ENCODE measurements around the gene MAP2K4. TPM values are rescaled to one million over a fixed set of nuclear protein-coding genes. Genes with fewer than 3 reads are reported as not detected.
A peak's percentile ranks its signal among the peaks of the same experiment; 100 is the strongest.

The MAP2K4 gene
- total and polyA plus RNA-seq, 2 of the 4 experiments (the other 2 are of a cell fraction) = 14.5 to 32.6 TPM

DNA sequence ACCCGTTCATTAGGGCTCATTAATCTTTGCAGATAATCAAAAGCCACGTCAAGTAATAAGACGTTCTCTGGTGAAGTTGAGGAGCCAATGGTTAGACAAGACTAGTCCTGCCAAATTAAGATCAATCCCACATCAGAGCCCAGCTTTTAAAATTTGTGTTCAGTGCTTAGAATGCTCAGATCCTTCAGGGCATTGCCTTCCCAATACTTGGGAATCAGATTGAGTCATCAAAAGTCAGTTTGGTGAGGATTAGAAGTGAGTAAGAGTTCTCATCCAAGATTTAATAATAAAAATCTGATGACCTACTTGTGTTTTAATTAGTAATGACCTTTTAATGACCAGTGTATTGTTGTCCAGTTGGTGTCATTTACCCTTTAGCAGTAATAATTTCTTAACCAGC lies 19.8 kb downstream of the MAP2K4 start:
- H2BK20ac ChIP-seq (ENCODE audit: low read depth, low read length) = no peak overlapping the region
- H3K23ac ChIP-seq (ENCODE audit: low read depth, low read length) = no peak overlapping the region
- no peak overlapping the region for H2AK9ac ChIP-seq (replicated peaks; ENCODE audit: low read depth, low read length, poor library complexity)
- H3K56ac ChIP-seq (ENCODE audit: extremely low read depth, insufficient read depth, low read length) = no peak overlapping the region
- no peak overlapping the region for H2BK5ac ChIP-seq (ENCODE audit: low read depth, low read length, poor library complexity, severe bottlenecking)
- H2BK15ac ChIP-seq (ENCODE audit: low read depth, low read length) = no peak overlapping the region
- no peak overlapping the region for H3K9ac ChIP-seq (ENCODE audit: low read depth, low read length)
- dilution Hi-C loops (cut with HindIII; ENCODE audit: low sequenced_read_pairs, unreplicated experiment) = no loop called here
- H2AFZ ChIP-seq (replicated peaks; ENCODE audit: low read length, poor library complexity) = no peak overlapping the region
- no peak overlapping the region for H3K4me3 ChIP-seq (ENCODE audit: insufficient read depth, low read depth, low read length)
- CTCF ChIA-PET = no interaction called here
- POLR2A ChIA-PET (ENCODE audit: unreplicated experiment) = no interaction called here
- no peaks in the 10 kb centered on the region for H3K9me3 ChIP-seq (ENCODE audit: control insufficient read depth, insufficient read depth, low read length)
- peak; percentile 23 for DNase-seq
- no CpG with 5 or more reads among the region's 3 CpGs for WGBS, 2 experiments (ENCODE audit: extremely low coverage in 2 of 2, insufficient read length in 1 of 2)
- H2BK120ac ChIP-seq (ENCODE audit: low read depth, low read length) = no peak overlapping the region
- peaks cover 2% of the 10 kb centered on the region; the same call in 1 of the 2 replicates for H3K4me1 ChIP-seq (ENCODE audit: control insufficient read depth, insufficient read depth, low read length)
- no peak overlapping the region for H3K27ac ChIP-seq (ENCODE audit: insufficient read depth, low read length)
- no peak overlapping the region for H3K14ac ChIP-seq (replicated peaks; ENCODE audit: low read depth, low read length)
- intact Hi-C loops (cut with micrococcal nuclease) = loop anchor here (5.0 kb wide), 1 partner anchor 67 kb away; no protein-coding TSS in a partner anchor
- no peak for ATAC-seq (ENCODE audit: low read depth)
- H3K79me1 ChIP-seq (ENCODE audit: low read depth in 1 of 2, low read length in 2 of 2) = peaks cover 42 to 64% of the 10 kb centered on the region in 2 experiments
- no peak overlapping the region for H3K4ac ChIP-seq (ENCODE audit: low read depth, low read length)
- in situ Hi-C loops (cut with MboI; ENCODE audit: low sequenced_read_pairs) = no loop called here
- no peaks in the 10 kb centered on the region for H3K36me3 ChIP-seq (ENCODE audit: control insufficient read depth, insufficient read depth, low read length)
- H3K27me3 ChIP-seq (ENCODE audit: control insufficient read depth, insufficient read depth, low read length) = no peaks in the 10 kb centered on the region
- H3K9me1 ChIP-seq (ENCODE audit: insufficient read depth, low read length) = peaks cover 7% of the 10 kb centered on the region
- H3K4me2 ChIP-seq (ENCODE audit: low read depth, low read length) = no peak overlapping the region
- no peak overlapping the region for H2AK5ac ChIP-seq (ENCODE audit: low read depth, low read length)
- H4K20me1 ChIP-seq (ENCODE audit: insufficient read depth, low read length) = peaks cover 52% of the 10 kb centered on the region
- no peak for TF ChIP-seq RAD21 (IDR thresholded peaks at IDR 0.05; ENCODE audit: low read length)
- no peak for TF ChIP-seq RFX5 (IDR thresholded peaks at IDR 0.05; ENCODE audit: low read depth, low read length)
- no peak for TF ChIP-seq CEBPB (IDR thresholded peaks at IDR 0.05; ENCODE audit: low read depth, low read length)
- no peak for TF ChIP-seq FOS (IDR thresholded peaks at IDR 0.05; ENCODE audit: low read depth, low read length)
- TF ChIP-seq RCOR1 (IDR thresholded peaks at IDR 0.05; ENCODE audit: insufficient replicate concordance, low read length) = no peak
- no peak for TF ChIP-seq CHD1 (IDR thresholded peaks at IDR 0.05; ENCODE audit: low read depth, low read length)
- no TSS peak for BruUV-seq (replicated peaks)
- H4K5ac ChIP-seq (ENCODE audit: low read depth, low read length) = no peak overlapping the region
- no peak overlapping the region for H4K8ac ChIP-seq (ENCODE audit: low read depth in 2 of 2, low read length in 2 of 2)
- no peak overlapping the region for H3K18ac ChIP-seq (ENCODE audit: low read depth, low read length)
- no peak overlapping the region for H4K91ac ChIP-seq (ENCODE audit: insufficient read depth, low read depth, low read length)

Measured in IMR-90 (cell line).